Epithelial cell of umbilical artery (primary cell): ENCODE results near the gene NOM1. TPM values are rescaled to one million over a fixed set of nuclear protein-coding genes. Genes with fewer than 3 reads are reported as not detected.

ENCODE experiments used
- total RNA-seq: library from RNA; depleted of rRNA; stranded (reverse); fragments of >200 nt; gene quantifications from 2 replicates; pipeline ENCODE4 v1.2.3, GENCODE V29; 2014

Gene NOM1
- total RNA-seq: 17.5 and 20.1 TPM in 2 replicates

GRCh38 chr7:156949541-156950380, at the start of gene NOM1:
NOM1 (plus strand) TSS chr7:156949712; CDS start chr7:156949738, 26 bp downstream.

DNA sequence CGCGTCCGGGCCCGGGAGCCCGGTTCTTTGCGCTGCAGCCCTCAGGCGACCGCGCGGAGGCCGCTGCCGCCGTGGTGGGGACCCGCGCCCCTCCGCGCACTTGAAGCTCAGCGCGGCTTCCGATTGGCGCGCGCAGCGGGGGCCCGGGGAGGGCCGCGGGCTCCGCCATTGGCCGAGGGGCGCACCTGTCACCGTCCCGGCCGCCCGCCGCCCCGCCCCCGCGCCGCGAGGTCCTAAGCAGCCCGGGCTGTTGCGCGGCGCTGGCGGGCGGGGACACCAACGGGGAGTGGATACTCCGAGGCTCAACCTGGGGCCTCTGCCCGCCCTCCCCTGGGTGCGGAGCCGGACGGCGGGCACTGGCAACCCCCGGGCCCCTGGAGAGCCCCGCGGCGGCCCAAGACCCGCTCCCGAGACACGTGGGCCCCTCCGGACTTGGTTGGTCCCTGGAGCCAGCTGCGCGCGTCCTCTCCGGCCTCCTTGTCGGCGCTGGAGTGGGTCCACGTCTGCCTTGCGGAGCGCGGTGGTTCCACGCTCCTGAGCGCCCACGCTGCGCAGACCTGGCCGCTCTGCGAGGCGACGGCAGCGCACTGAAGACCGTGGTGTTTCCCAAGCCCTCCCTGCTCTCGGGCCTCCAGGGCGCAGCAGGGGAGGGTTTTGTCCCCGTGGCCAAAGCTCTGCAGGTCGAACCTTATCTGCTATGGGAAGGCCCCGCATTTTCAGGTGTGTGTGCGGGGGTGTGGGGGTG, 61.2 kb downstream of the NOM1 start, which contains the start of gene MNX1:
TSS of gene MNX1 (minus strand) at position 76 of the 745 bp plus-strand sequence. CDS start 313 bp downstream, outside the sequence.

Other genes with a start within 250 kb of the NOM1 start
- 53.9 and 64.3 TPM in 2 replicates for gene LMBR1, start 56.5 kb upstream of the NOM1 start, total RNA-seq
- gene MNX1, start 61.0 kb downstream of the NOM1 start, total RNA-seq: not detected in 2 replicates
- 91.9 and 93.5 TPM in 2 replicates for gene UBE3C, start 189.2 kb downstream of the NOM1 start, total RNA-seq